Psoas muscle (tissue), 8 donors: ENCODE results near the gene TRMU. TPM values are rescaled to one million over a fixed set of nuclear protein-coding genes. Genes with fewer than 3 reads are reported as not detected.
A peak's percentile ranks its signal among the peaks of the same experiment; 100 is the strongest.

Experiments used
- ATAC-seq, 4 donors: fragments of 200-7000 bp; cut with Tn5 transposase; one replicate each; pipeline ENCODE4 v1.9.1; 2020; ENCODE audit warnings: moderate library complexity in 3 of 4, mild to moderate bottlenecking in 2 of 4
- DNase-seq, 2 donors: peaks; one replicate each; pipeline ENCODE4 v3.0.0-alpha.2; 2020
- H3K27ac ChIP-seq: fragments of 200-600 bp; one replicate; pipeline ENCODE4 v1.8.0; 2022
- H3K27me3 ChIP-seq, 3 donors: fragments of 200-600 bp in 1 of 3; one replicate each; pipeline versions ENCODE4 v1.6.1 to v1.8.0; 2013 to 2022; ENCODE audit warnings: low read length in 2 of 3, mild to moderate bottlenecking in 2 of 3, moderate library complexity in 1 of 3; ENCODE audit not compliant: insufficient read depth in 3 of 3
- H3K36me3 ChIP-seq, 2 donors: fragments of 200-600 bp in 1 of 2; one replicate each; pipeline versions ENCODE4 v1.6.1 to v1.8.0; 2013 to 2022; ENCODE audit warnings: low read depth in 1 of 2, mild to moderate bottlenecking in 1 of 2, moderate library complexity in 1 of 2; ENCODE audit not compliant: insufficient read depth in 1 of 2
- H3K4me1 ChIP-seq: fragments of 200-600 bp; one replicate; pipeline ENCODE4 v1.8.0; 2022
- H3K4me3 ChIP-seq: fragments of 200-600 bp; one replicate; pipeline ENCODE4 v1.8.0; 2022; ENCODE audit warnings: mild to moderate bottlenecking
- H3K9me3 ChIP-seq: fragments of 200-600 bp; one replicate; pipeline ENCODE4 v1.8.0; 2022
- CTCF ChIP-seq: fragments of 200-600 bp; IDR thresholded peaks from one replicate; pipeline ENCODE4 v1.8.0; 2022; ENCODE audit warnings: antibody characterized with exemption
- WGBS, 3 donors: extraction: QIAGEN DNeasy Blood & Tissue Kit; methylation state at CpG; one replicate each; pipeline versions ENCODE4 v1.1.6 to v1.1.7; 2013; 5-methylcytosine and 5-hydroxymethylcytosine counted together
- intact Hi-C, 2 donors: fragments of 100-400 bp; cut with DNase I; formaldehyde crosslinking; loops; one replicate each; pipeline versions ENCODE4 v1.11.0 to v1.14.2; 2022
- polyA plus RNA-seq, 3 donors: library from polyadenylated mRNA; stranded (reverse); fragments of 200-250 nt; gene quantifications; one replicate each; pipeline ENCODE4 v1.2.3, GENCODE V29; 2013
- total RNA-seq, 4 donors: library from RNA; stranded (reverse); fragmentation: NEBNext Ultra II Directional in 2 of 4; extraction: Animal tissue kit (Norgen Biotek cat#: 25700) in 2 of 4; gene quantifications; one replicate each; pipeline versions ENCODE4 v1.2.1 to v1.2.4, GENCODE V29; 2021 to 2023
- donor health status: healthy with polysubstance abuse.
- donor health status: DM: no; HTN: no; CAD: no; lungs with moderate emphysema.
- donor health status: Bipolar disorder and iron deficiency.
- donor health status: healthy.
- donor health status: DM: yes; HTN: yes; CAD: no.
- donor health status: DM: no; HTN: no; CAD: no.
- donor health status: DM: no; HTN: no; CAD: no.
- donor health status: DM: yes; HTN: yes; CAD: no.

TRMU gene
- total and polyA plus RNA-seq, 7 donors, result 9.6 to 37.1 (median 17.4) TPM

- no peak for ATAC-seq
- H3K4me3 ChIP-seq, result no peak overlapping the region
- no peaks in the 10 kb centered on the region for H3K27me3 ChIP-seq
- no peak overlapping the region for H3K27ac ChIP-seq
- peaks cover 9% of the 10 kb centered on the region for H3K4me1 ChIP-seq
- intact Hi-C loops, result loop anchor here in 1 of 2 donors (5.0 kb wide), 1 partner anchor 36 kb away; no protein-coding TSS in a partner anchor
- 87 to 88% (median 87%) methylated on average over 23 of the region's 23 CpGs for WGBS, 3 donors
- TF ChIP-seq CTCF, result no peak
- peak in 1 of 2 donors; percentile 52 for DNase-seq
- H3K36me3 ChIP-seq, result peaks cover 2 to 70% of the 10 kb centered on the region in 2 donors
- no peaks in the 10 kb centered on the region for H3K9me3 ChIP-seq
Observed at GRCh38 chr22:46356496-46357480, 21.3 kb downstream of the TRMU start.

- no peak for DNase-seq
- no peak overlapping the region for H3K27ac ChIP-seq
- peaks cover 0 to 59% of the 10 kb centered on the region in 2 donors for H3K36me3 ChIP-seq
- WGBS, 3 donors, result 69 to 85% (median 76%) methylated on average over 17 to 19 of the region's 19 CpGs
- intact Hi-C loops, result loop anchor here in 1 of 2 donors (5.0 kb wide), 1 partner anchor 34 kb away; no protein-coding TSS in a partner anchor
- no peak for TF ChIP-seq CTCF
- no peak overlapping the region for H3K4me3 ChIP-seq
- H3K9me3 ChIP-seq, result no peaks in the 10 kb centered on the region
- peaks cover 6% of the 10 kb centered on the region for H3K4me1 ChIP-seq
- no peak for ATAC-seq
- no peaks in the 10 kb centered on the region for H3K27me3 ChIP-seq
Observed at GRCh38 chr22:46357711-46358520, 22.4 kb downstream of the TRMU start.

- 93 to 96% (median 95%) methylated on average over 6 of the region's 6 CpGs for WGBS, 3 donors
- H3K4me3 ChIP-seq, result no peak overlapping the region
- H3K9me3 ChIP-seq, result no peaks in the 10 kb centered on the region
- ATAC-seq, result no peak
- H3K27ac ChIP-seq, result no peak overlapping the region
- H3K27me3 ChIP-seq, result peaks cover 0 to 4% (median 0%) of the 10 kb centered on the region in 3 donors
- H3K4me1 ChIP-seq, result no peaks in the 10 kb centered on the region
- intact Hi-C loops, result loop anchor here in 1 of 2 donors (5.0 kb wide), 1 partner anchor 34 kb away; no protein-coding TSS in a partner anchor
- peaks cover 0 to 50% of the 10 kb centered on the region in 2 donors for H3K36me3 ChIP-seq
- no peak for TF ChIP-seq CTCF
- no peak for DNase-seq
Observed at GRCh38 chr22:46358766-46359165, 23.3 kb downstream of the TRMU start.

- no peaks in the 10 kb centered on the region for H3K9me3 ChIP-seq
- no peak overlapping the region for H3K27ac ChIP-seq
- DNase-seq (peak in 1 of 2 donors; percentile 45), ATAC-seq (no peak)
- no peak for TF ChIP-seq CTCF
- no peak overlapping the region for H3K4me3 ChIP-seq
- H3K4me1 ChIP-seq, result no peaks in the 10 kb centered on the region
- peaks cover 0 to 9% (median 0%) of the 10 kb centered on the region in 3 donors for H3K27me3 ChIP-seq
- H3K36me3 ChIP-seq, result peaks cover 0 to 44% of the 10 kb centered on the region in 2 donors
- intact Hi-C loops, result loop anchor here in 1 of 2 donors (5.0 kb wide), 1 partner anchor 33 kb away; no protein-coding TSS in a partner anchor
- 85 to 90% (median 89%) methylated on average over 14 of the region's 14 CpGs for WGBS, 3 donors
Observed at GRCh38 chr22:46359362-46359761, 23.8 kb downstream of the TRMU start.
